Panc1 (cell line): ENCODE measurements around the gene GNAS. TPM values are rescaled to one million over a fixed set of nuclear protein-coding genes. Genes with fewer than 3 reads are reported as not detected.

Experiments
- ATAC-seq: fragments of 200-7000 bp; cut with Tn5 transposase; 2 replicates; pipeline ENCODE4 v1.9.1; 2020; ENCODE audit warnings: mild to moderate bottlenecking, moderate library complexity
- BruUV-seq: library from RNA; stranded (reverse); fragments of 400-500 nt; replicated peaks from 2 replicates; lab custom pipeline; 2021; lab: Mats Ljungman, UMichigan
- CTCF ChIA-PET: fragments of 300-600 bp; sonication (Branson Sonifier 250); formaldehyde crosslinking; loops from one replicate; lab custom pipeline; 2022; ENCODE audit warnings: antibody characterized with exemption; lab: Charles Lee
- POLR2A ChIA-PET: fragments of 300-600 bp; sonication (Branson Sonifier 250); formaldehyde crosslinking; loops from one replicate; lab custom pipeline; 2022; ENCODE audit warnings: antibody characterized with exemption; lab: Charles Lee
- DNase-seq: peaks from one replicate; pipeline ENCODE4 v3.0.0-alpha.2; 2010; ENCODE audit warnings: low read depth, low spot score
- H3K27ac ChIP-seq: 2 replicates; pipeline ENCODE4 v1.5.1; 2011; ENCODE audit warnings: mild to moderate bottlenecking, low read length, inconsistent platforms
- H3K27me3 ChIP-seq: fragments of 200-500 bp; sonication (Bioruptor generic); 2 replicates; pipeline ENCODE4 v1.6.0; 2014; ENCODE audit warnings: low read length, inconsistent platforms; ENCODE audit not compliant: control insufficient read depth, insufficient read depth
- H3K36me3 ChIP-seq: fragments of 200-500 bp; sonication (Bioruptor generic); 2 replicates; pipeline ENCODE4 v1.5.1; 2014; ENCODE audit warnings: inconsistent platforms, mild to moderate bottlenecking, low read length, moderate library complexity; ENCODE audit not compliant: control insufficient read depth, insufficient read depth
- H3K4me1 ChIP-seq: 2 replicates; pipeline ENCODE4 v1.5.1; 2011; ENCODE audit warnings: inconsistent platforms, mild to moderate bottlenecking, low read length, moderate library complexity; ENCODE audit not compliant: control insufficient read depth, insufficient read depth
- H3K4me3 ChIP-seq, 2 experiments: 2 replicates each; pipeline ENCODE4 v1.5.1; 2011 to 2012; ENCODE audit warnings: low read depth in 2 of 2, low read length in 2 of 2, mild to moderate bottlenecking in 2 of 2, inconsistent platforms in 1 of 2, moderate library complexity in 1 of 2
- H3K9me3 ChIP-seq: fragments of 200-500 bp; sonication (Bioruptor generic); 2 replicates; pipeline ENCODE4 v1.5.1; 2014; ENCODE audit warnings: low read depth, mild to moderate bottlenecking, inconsistent platforms, low read length, moderate library complexity; ENCODE audit not compliant: control insufficient read depth, insufficient read depth
- POLR2AphosphoS5 ChIP-seq: IDR thresholded peaks from 2 replicates; pipeline ENCODE4 v1.6.1; 2012; ENCODE audit warnings: mild to moderate bottlenecking, low read depth, low read length, moderate library complexity
- SIN3A ChIP-seq: IDR thresholded peaks from 2 replicates; pipeline ENCODE4 v1.6.1; 2012; ENCODE audit warnings: low read depth, mild to moderate bottlenecking, low read length, moderate library complexity, borderline replicate concordance; ENCODE audit not compliant: insufficient read depth
- TCF7L2 ChIP-seq: IDR thresholded peaks from 2 replicates; pipeline ENCODE4 v1.6.1; 2011; ENCODE audit warnings: mild to moderate bottlenecking, low read depth, low read length, inconsistent platforms
- in situ Hi-C: cut with HindIII; loops from 2 replicates; pipeline ENCODE4 v1.10.0; 2016; ENCODE audit warnings: low sequenced_read_pairs, low pct_unique_long_range_greater_than_20kb
- intact Hi-C: fragments of 100-400 bp; cut with micrococcal nuclease; formaldehyde crosslinking; loops from one replicate; pipeline ENCODE4 v1.10.0; 2022; ENCODE audit not compliant: unreplicated experiment
- total RNA-seq: library from RNA; stranded (reverse); gene quantifications from one replicate; pipeline ENCODE4 v1.2.1, GENCODE V29; 2021; ENCODE audit not compliant: unreplicated experiment
- TF ChIP-seq, protein P1 (sequence below): fragments of 450-650 bp; IDR thresholded peaks from 2 replicates; pipeline ENCODE4 v1.5.1; 2017; ENCODE audit warnings: mild to moderate bottlenecking
- TF ChIP-seq, protein P2 (sequence below), 2 experiments: IDR thresholded peaks; 2 replicates each; pipeline ENCODE4 v1.6.1; 2011 to 2012; ENCODE audit warnings: low read depth in 2 of 2, control low read depth in 1 of 2, low read length in 1 of 2, mild to moderate bottlenecking in 1 of 2, moderate library complexity in 1 of 2; ENCODE audit not compliant: insufficient read depth in 1 of 2

The GNAS gene
- total RNA-seq, 1 experiment from 2014 or later: 756 TPM

DNA sequence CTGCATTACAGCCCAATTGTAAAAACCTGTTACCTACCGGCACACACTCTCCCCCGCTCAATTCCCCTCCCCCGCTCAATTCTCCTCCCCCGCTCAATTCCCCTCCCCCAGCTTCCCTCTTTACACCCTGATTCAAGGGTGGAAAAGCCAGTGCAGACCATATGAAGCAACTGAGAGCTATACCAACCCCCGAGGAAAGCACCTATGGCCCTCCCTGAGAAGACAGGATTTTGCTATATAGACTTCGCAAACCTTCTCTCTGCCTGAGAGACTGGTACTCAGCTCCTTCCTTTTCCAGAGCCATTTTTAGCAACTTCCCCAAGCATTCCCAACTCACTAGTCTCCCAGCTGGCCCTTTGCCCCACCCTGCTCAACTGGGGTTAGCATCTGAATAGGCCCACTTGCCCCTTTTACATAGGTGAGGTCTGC lies 9.4 kb upstream of the GNAS start:
- no peak for ATAC-seq
- no peak for DNase-seq
- Histone ChIP-seq H3K4me1 (peaks cover 18% of the 10 kb centered on the region), H3K9me3 (no peaks in the 10 kb centered on the region), H3K36me3 (no peaks in the 10 kb centered on the region), H3K27ac (no peak overlapping the region), H3K4me3 (no peak overlapping the region), H3K27me3 (peaks cover 54% of the 10 kb centered on the region)
- TF ChIP-seq TCF7L2: no peak
- TF ChIP-seq, protein P1, sequence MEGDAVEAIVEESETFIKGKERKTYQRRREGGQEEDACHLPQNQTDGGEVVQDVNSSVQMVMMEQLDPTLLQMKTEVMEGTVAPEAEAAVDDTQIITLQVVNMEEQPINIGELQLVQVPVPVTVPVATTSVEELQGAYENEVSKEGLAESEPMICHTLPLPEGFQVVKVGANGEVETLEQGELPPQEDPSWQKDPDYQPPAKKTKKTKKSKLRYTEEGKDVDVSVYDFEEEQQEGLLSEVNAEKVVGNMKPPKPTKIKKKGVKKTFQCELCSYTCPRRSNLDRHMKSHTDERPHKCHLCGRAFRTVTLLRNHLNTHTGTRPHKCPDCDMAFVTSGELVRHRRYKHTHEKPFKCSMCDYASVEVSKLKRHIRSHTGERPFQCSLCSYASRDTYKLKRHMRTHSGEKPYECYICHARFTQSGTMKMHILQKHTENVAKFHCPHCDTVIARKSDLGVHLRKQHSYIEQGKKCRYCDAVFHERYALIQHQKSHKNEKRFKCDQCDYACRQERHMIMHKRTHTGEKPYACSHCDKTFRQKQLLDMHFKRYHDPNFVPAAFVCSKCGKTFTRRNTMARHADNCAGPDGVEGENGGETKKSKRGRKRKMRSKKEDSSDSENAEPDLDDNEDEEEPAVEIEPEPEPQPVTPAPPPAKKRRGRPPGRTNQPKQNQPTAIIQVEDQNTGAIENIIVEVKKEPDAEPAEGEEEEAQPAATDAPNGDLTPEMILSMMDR: no peak
- no peak for TF ChIP-seq POLR2AphosphoS5
- no peak for TF ChIP-seq SIN3A
- TF ChIP-seq, protein P2, sequence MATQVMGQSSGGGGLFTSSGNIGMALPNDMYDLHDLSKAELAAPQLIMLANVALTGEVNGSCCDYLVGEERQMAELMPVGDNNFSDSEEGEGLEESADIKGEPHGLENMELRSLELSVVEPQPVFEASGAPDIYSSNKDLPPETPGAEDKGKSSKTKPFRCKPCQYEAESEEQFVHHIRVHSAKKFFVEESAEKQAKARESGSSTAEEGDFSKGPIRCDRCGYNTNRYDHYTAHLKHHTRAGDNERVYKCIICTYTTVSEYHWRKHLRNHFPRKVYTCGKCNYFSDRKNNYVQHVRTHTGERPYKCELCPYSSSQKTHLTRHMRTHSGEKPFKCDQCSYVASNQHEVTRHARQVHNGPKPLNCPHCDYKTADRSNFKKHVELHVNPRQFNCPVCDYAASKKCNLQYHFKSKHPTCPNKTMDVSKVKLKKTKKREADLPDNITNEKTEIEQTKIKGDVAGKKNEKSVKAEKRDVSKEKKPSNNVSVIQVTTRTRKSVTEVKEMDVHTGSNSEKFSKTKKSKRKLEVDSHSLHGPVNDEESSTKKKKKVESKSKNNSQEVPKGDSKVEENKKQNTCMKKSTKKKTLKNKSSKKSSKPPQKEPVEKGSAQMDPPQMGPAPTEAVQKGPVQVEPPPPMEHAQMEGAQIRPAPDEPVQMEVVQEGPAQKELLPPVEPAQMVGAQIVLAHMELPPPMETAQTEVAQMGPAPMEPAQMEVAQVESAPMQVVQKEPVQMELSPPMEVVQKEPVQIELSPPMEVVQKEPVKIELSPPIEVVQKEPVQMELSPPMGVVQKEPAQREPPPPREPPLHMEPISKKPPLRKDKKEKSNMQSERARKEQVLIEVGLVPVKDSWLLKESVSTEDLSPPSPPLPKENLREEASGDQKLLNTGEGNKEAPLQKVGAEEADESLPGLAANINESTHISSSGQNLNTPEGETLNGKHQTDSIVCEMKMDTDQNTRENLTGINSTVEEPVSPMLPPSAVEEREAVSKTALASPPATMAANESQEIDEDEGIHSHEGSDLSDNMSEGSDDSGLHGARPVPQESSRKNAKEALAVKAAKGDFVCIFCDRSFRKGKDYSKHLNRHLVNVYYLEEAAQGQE (IDR thresholded peaks at IDR 0.05; ENCODE audit: insufficient read depth in 1 of 2, low read depth in 2 of 2, low read length in 1 of 2): no peak
- POLR2A ChIA-PET: no interaction called here
- in situ Hi-C loops: no loop called here
- intact Hi-C loops: loop anchor here (5.0 kb wide), 1 partner anchor 606 kb away; no protein-coding TSS in a partner anchor
- no TSS peak for BruUV-seq
- CTCF ChIA-PET: interaction anchor here (0.5 kb wide), 1 partner anchor 559 kb away, joined by 4 read pairs; no protein-coding TSS in a partner anchor

DNA sequence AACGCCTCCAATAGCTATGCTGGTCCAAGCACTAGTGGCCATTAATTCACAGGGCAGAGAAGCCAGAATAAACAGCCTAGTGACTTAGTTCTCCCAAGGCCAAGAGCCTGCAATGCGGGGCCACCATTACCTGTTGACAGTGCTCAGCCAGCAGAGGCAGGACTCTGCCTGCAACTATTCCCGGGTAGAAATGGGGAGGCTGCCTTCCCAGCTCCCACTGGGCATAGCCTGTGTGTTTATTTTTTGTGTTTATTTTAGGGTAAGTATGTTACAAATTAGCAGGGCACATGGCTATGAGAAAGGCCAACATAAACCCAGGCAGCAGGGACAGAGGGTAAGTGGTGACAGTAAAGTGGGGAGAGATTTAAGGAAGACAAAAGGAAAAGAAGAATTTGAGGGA lies 6.8 kb upstream of the GNAS start:
- Histone ChIP-seq H3K27ac (no peak overlapping the region), H3K36me3 (no peaks in the 10 kb centered on the region), H3K4me3 (no peak overlapping the region), H3K27me3 (peaks cover 52% of the 10 kb centered on the region), H3K9me3 (no peaks in the 10 kb centered on the region), H3K4me1 (peaks cover 9% of the 10 kb centered on the region; the same call in 1 of the 2 replicates)
- intact Hi-C loops (no loop called here), in situ Hi-C loops (no loop called here)
- no TSS peak for BruUV-seq
- ATAC-seq: no peak
- ChIA-PET CTCF (no interaction called here), POLR2A (no interaction called here)
- no peak for DNase-seq
- TF ChIP-seq TCF7L2 (no peak), SIN3A (no peak)
- TF ChIP-seq, protein P2 (IDR thresholded peaks at IDR 0.05; ENCODE audit: insufficient read depth in 1 of 2, low read depth in 2 of 2, low read length in 1 of 2): no peak
